Astrocyte (in vitro differentiated cells and primary cell): ENCODE measurements around the gene IL18RAP. TPM values are rescaled to one million over a fixed set of nuclear protein-coding genes. Genes with fewer than 3 reads are reported as not detected.

Source experiments
- DNase-seq: peaks from one replicate; pipeline ENCODE4 v3.0.0-alpha.2; 2010; ENCODE audit warnings: low read depth
- FAIRE-seq: peaks from 2 replicates; lab custom pipeline; 2011; peaks lifted over from hg19 to GRCh38; lab: Jason Lieb, UNC
- H2AFZ ChIP-seq: 2 replicates; pipeline ENCODE4 v1.6.0; 2012; ENCODE audit warnings: low read depth, low read length, inconsistent platforms
- H3K27ac ChIP-seq: 2 replicates; pipeline ENCODE4 v1.5.1; 2011; ENCODE audit warnings: low read depth, low read length, inconsistent platforms
- H3K27me3 ChIP-seq: 2 replicates; pipeline ENCODE4 v1.6.0; 2011; ENCODE audit warnings: low read length, inconsistent platforms; ENCODE audit not compliant: insufficient read depth
- H3K36me3 ChIP-seq: 2 replicates; pipeline ENCODE4 v1.5.1; 2011; ENCODE audit warnings: low read length, inconsistent platforms; ENCODE audit not compliant: insufficient read depth
- H3K4me1 ChIP-seq: 2 replicates; pipeline ENCODE4 v1.5.1; 2011; ENCODE audit warnings: low read length, inconsistent platforms; ENCODE audit not compliant: insufficient read depth
- H3K4me2 ChIP-seq: 2 replicates; pipeline ENCODE4 v1.6.0; 2012; ENCODE audit warnings: low read length, inconsistent platforms
- H3K4me3 ChIP-seq: 2 replicates; pipeline ENCODE4 v1.5.1; 2011; ENCODE audit warnings: low read depth, mild to moderate bottlenecking, low read length, inconsistent platforms; ENCODE audit not compliant: insufficient read depth
- H3K79me2 ChIP-seq: 2 replicates; pipeline ENCODE4 v1.6.0; 2012; ENCODE audit warnings: mild to moderate bottlenecking, low read length, inconsistent platforms; ENCODE audit not compliant: insufficient read depth
- H3K9ac ChIP-seq: 2 replicates; pipeline ENCODE4 v1.6.0; 2012; ENCODE audit warnings: mild to moderate bottlenecking, low read length, inconsistent platforms
- H3K9me3 ChIP-seq: 2 replicates; pipeline ENCODE4 v1.5.1; 2012; ENCODE audit warnings: low read depth, mild to moderate bottlenecking, low read length, inconsistent platforms; ENCODE audit not compliant: insufficient read depth
- H4K20me1 ChIP-seq: 2 replicates; pipeline ENCODE4 v1.6.0; 2012; ENCODE audit warnings: low read length, inconsistent platforms; ENCODE audit not compliant: insufficient read depth
- H3K27ac Mint-ChIP-seq: one replicate; pipeline ENCODE4 v1.8.0; 2021; ENCODE audit warnings: mild to moderate bottlenecking, mixed read lengths; ENCODE audit not compliant: unreplicated experiment
- H3K27me3 Mint-ChIP-seq: one replicate; pipeline ENCODE4 v1.8.0; 2021; ENCODE audit warnings: low read depth, mixed read lengths; ENCODE audit not compliant: unreplicated experiment
- H3K36me3 Mint-ChIP-seq: one replicate; pipeline ENCODE4 v1.8.0; 2021; ENCODE audit warnings: low read depth, mixed read lengths; ENCODE audit not compliant: unreplicated experiment
- H3K4me1 Mint-ChIP-seq: one replicate; pipeline ENCODE4 v1.8.0; 2021; ENCODE audit warnings: low read depth, mixed read lengths; ENCODE audit not compliant: unreplicated experiment
- H3K4me3 Mint-ChIP-seq: one replicate; pipeline ENCODE4 v1.8.0; 2021; ENCODE audit warnings: mild to moderate bottlenecking, moderate library complexity, mixed read lengths; ENCODE audit not compliant: unreplicated experiment
- H3K9me3 Mint-ChIP-seq: one replicate; pipeline ENCODE4 v1.8.0; 2021; ENCODE audit warnings: mild to moderate bottlenecking, mixed read lengths; ENCODE audit not compliant: unreplicated experiment
- EZH2 ChIP-seq: IDR thresholded peaks from 2 replicates; pipeline ENCODE4 v1.6.1; 2012; ENCODE audit warnings: mild to moderate bottlenecking, low read length, inconsistent platforms; ENCODE audit not compliant: insufficient read depth
- total RNA-seq: library from RNA; stranded (reverse); gene quantifications from 2 replicates; pipeline ENCODE4 v1.2.1, GENCODE V29; 2021
- TF ChIP-seq, protein P1 (sequence below): IDR thresholded peaks from 2 replicates; pipeline ENCODE4 v1.5.1; 2011; ENCODE audit warnings: low read depth, mild to moderate bottlenecking, inconsistent platforms, low read length, moderate library complexity; ENCODE audit not compliant: insufficient read depth

The IL18RAP gene
- total RNA-seq, 1 donor from 2014 or later = not detected

DNA sequence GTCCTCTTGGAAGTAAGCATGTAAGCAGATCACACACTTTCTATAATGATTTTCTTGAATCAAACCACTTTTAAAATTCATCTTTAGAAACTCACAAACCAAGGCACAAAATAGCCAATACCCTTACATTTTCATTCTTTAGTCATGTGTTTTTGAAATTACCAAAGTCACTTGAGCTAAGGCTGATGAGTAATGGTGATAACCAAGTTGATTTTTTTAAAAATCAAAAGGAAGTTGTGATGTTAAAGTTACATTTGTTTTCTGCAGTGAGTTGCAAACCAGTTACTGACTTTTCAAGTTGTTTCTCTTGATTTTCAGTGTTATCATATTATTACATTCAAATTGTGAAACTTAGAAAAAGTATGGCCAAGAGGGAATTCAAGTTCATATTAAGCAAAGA is 21.5 kb upstream of the IL18RAP start:
- DNase-seq (no peak), FAIRE-seq (no peak)
- Histone ChIP-seq H3K27ac (no peak overlapping the region), H3K79me2 (no peaks in the 10 kb centered on the region), H2AFZ (no peak overlapping the region), H4K20me1 (no peaks in the 10 kb centered on the region), H3K4me2 (no peak overlapping the region), H3K27me3 (no peaks in the 10 kb centered on the region), H3K4me1 (no peaks in the 10 kb centered on the region), H3K9ac (no peak overlapping the region), H3K36me3 (no peaks in the 10 kb centered on the region), H3K4me3 (no peak overlapping the region), H3K9me3 (no peaks in the 10 kb centered on the region)
- H3K9me3 Mint-ChIP-seq = no peaks in the 10 kb centered on the region
- H3K27me3 Mint-ChIP-seq = no peaks in the 10 kb centered on the region
- H3K4me3 Mint-ChIP-seq = no peak overlapping the region
- TF ChIP-seq, protein P1, sequence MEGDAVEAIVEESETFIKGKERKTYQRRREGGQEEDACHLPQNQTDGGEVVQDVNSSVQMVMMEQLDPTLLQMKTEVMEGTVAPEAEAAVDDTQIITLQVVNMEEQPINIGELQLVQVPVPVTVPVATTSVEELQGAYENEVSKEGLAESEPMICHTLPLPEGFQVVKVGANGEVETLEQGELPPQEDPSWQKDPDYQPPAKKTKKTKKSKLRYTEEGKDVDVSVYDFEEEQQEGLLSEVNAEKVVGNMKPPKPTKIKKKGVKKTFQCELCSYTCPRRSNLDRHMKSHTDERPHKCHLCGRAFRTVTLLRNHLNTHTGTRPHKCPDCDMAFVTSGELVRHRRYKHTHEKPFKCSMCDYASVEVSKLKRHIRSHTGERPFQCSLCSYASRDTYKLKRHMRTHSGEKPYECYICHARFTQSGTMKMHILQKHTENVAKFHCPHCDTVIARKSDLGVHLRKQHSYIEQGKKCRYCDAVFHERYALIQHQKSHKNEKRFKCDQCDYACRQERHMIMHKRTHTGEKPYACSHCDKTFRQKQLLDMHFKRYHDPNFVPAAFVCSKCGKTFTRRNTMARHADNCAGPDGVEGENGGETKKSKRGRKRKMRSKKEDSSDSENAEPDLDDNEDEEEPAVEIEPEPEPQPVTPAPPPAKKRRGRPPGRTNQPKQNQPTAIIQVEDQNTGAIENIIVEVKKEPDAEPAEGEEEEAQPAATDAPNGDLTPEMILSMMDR = no peak
- no peak for TF ChIP-seq EZH2
- H3K4me1 Mint-ChIP-seq = no peaks in the 10 kb centered on the region
- no peak overlapping the region for H3K27ac Mint-ChIP-seq
- no peaks in the 10 kb centered on the region for H3K36me3 Mint-ChIP-seq

DNA sequence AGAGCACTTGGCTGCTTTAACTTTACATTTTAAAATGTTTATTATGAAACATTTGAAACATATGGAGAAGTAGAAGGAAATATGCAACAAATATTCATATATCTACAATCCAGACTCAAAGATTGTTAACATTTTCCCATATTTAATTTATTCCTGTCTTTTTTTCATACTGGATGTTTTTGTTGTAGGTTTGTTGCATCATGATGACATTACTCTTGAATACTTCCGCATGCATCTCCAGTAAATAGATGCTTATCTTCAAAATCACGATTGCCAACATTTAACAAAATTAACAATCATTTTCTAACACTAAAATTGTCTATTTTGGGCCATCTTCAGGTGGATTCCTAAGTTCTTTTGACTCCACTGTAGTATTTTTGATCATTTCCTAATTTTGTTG is 21.1 kb upstream of the IL18RAP start:
- no peak overlapping the region for H2AFZ ChIP-seq
- Mint-ChIP-seq H3K4me3 (no peak overlapping the region), H3K27ac (no peak overlapping the region), H3K9me3 (no peaks in the 10 kb centered on the region), H3K36me3 (no peaks in the 10 kb centered on the region), H3K27me3 (no peaks in the 10 kb centered on the region), H3K4me1 (no peaks in the 10 kb centered on the region)
- DNase-seq (no peak), FAIRE-seq (no peak)
- H3K4me2 ChIP-seq = no peak overlapping the region
- H3K4me3 ChIP-seq = no peak overlapping the region
- TF ChIP-seq, protein P1 = no peak
- no peak for TF ChIP-seq EZH2
- H3K9ac ChIP-seq = no peak overlapping the region
- no peaks in the 10 kb centered on the region for H4K20me1 ChIP-seq
- no peaks in the 10 kb centered on the region for H3K9me3 ChIP-seq
- H3K4me1 ChIP-seq = no peaks in the 10 kb centered on the region
- no peak overlapping the region for H3K27ac ChIP-seq
- H3K36me3 ChIP-seq = no peaks in the 10 kb centered on the region
- no peaks in the 10 kb centered on the region for H3K27me3 ChIP-seq
- no peaks in the 10 kb centered on the region for H3K79me2 ChIP-seq

DNA sequence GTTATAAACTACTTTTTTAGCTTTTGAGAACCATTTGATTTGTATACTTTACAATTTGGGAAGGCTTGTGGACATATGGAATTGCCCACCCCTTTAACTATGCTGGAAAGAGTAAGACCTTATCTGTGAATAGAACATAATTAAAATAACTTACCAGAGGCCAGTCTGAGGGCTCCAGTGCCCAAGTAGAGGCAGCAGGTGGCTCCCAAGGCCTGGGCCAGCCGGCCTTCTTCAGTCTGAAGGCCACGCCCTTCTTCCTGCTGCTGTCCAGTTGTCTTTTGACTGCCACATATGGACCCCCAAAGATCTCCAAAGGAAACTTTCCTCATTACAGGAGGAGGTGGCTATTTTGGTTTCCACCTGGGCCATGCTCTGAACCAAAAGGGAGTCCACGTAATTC is 12.0 kb upstream of the IL18RAP start:
- Histone ChIP-seq H3K4me3 (no peak overlapping the region), H3K36me3 (no peaks in the 10 kb centered on the region), H2AFZ (no peak overlapping the region), H4K20me1 (no peaks in the 10 kb centered on the region), H3K9ac (no peak overlapping the region), H3K4me2 (no peak overlapping the region), H3K9me3 (peaks cover 4% of the 10 kb centered on the region), H3K79me2 (no peaks in the 10 kb centered on the region), H3K27me3 (peaks cover 2% of the 10 kb centered on the region), H3K4me1 (no peaks in the 10 kb centered on the region), H3K27ac (no peak overlapping the region)
- Mint-ChIP-seq H3K27me3 (no peaks in the 10 kb centered on the region), H3K4me1 (no peaks in the 10 kb centered on the region), H3K9me3 (peaks cover 9% of the 10 kb centered on the region), H3K4me3 (no peak overlapping the region), H3K36me3 (no peaks in the 10 kb centered on the region), H3K27ac (no peak overlapping the region)
- TF ChIP-seq EZH2 = no peak
- TF ChIP-seq, protein P1 = no peak
- no peak for DNase-seq
- FAIRE-seq = no peak
